SH-SY5Y (cell line): ENCODE results near the gene PMM2.

ENCODE experiments used
- GATA2 ChIP-seq: IDR thresholded peaks from 2 replicates; pipeline ENCODE4 v1.6.1; 2011; ENCODE audit warnings: mild to moderate bottlenecking, low read depth, low read length
- GATA3 ChIP-seq: IDR thresholded peaks from 2 replicates; pipeline ENCODE4 v1.6.1; 2011; ENCODE audit warnings: low read depth, mild to moderate bottlenecking, low read length, moderate library complexity

The PMM2 gene

DNA sequence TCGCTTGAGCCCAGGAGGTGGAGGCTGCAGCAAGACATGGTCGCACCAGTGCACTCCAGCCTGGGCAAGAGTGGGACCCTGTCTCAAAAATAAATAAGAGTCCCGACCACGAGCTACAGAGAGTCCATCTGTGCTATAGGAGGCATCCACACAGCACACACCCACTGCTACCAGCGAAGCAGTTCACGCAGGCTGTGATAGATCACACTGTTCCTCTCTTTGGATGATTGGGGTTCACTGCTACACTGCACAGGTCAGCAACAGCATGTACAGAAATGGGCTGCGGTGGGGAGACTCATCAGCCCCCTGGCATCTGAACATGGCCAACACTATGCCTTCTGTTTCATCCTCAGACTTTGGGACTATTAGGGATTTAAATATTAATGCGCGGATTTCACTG, 33.8 kb downstream of the PMM2 start:
- TF ChIP-seq GATA2 (no peak), GATA3 (no peak)

- TF ChIP-seq GATA2 (no peak), GATA3 (no peak)
Measured at GRCh38 chr16:8831871-8832716, 34.5 kb downstream of the PMM2 start.

- no peak for TF ChIP-seq GATA3
- no peak for TF ChIP-seq GATA2
Measured at GRCh38 chr16:8832717-8833105, 35.1 kb downstream of the PMM2 start.

- TF ChIP-seq GATA2: no peak
- TF ChIP-seq GATA3: no peak
Measured at GRCh38 chr16:8845699-8846298, 48.2 kb downstream of the PMM2 start.

GRCh38 chr16:8846401-8846932, 48.8 kb downstream of the PMM2 start:
- TF ChIP-seq GATA3: no peak
- TF ChIP-seq GATA2: no peak

DNA sequence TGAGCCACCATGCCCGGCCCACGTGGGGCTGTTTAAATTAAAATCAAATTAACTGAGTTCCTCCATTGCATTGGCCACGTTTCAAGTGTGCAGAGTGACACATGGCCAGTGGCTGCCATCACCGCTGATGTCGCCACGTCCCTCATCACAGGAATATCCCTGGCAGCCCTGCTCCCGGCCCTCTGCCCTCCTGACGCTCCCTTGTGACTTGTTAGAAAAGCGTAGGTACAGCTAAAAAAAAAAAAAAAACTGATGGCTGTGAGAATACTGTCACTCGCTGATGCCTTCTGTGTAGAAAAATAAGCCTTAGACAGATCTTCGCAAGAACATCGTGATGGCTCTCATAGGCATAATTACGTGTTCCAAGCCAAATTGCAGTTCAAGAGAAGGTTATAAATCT, 49.5 kb downstream of the PMM2 start:
- TF ChIP-seq GATA2 (no peak), GATA3 (no peak)

- no peak for TF ChIP-seq GATA2
- TF ChIP-seq GATA3: no peak
Measured at GRCh38 chr16:8847623-8848022, 50.0 kb downstream of the PMM2 start.

- TF ChIP-seq GATA2: no peak
- no peak for TF ChIP-seq GATA3
Measured at GRCh38 chr16:8848231-8848938, 50.7 kb downstream of the PMM2 start.

DNA sequence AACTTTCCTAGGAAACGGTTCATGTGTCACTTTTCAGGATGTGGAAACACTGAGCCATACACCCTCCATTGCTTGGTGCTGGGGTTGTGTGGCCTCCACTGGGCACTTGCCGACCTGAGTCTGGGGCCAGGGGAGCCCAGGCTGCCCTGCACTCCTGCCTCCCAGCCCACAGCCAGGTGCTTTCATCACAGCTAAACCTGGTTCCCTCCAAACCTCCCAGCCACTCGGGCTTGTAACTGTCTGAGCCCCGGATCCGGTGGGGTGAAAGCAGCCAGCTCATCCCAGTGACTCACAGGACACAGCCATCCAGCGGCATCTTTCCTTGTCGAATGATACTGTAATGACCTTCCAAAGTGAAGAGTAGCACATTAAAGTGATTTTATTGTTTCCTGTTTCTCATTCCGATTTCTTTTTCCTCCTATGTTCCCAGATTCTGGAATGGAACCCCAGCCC, 51.3 kb downstream of the PMM2 start:
- TF ChIP-seq GATA2 (no peak), GATA3 (no peak)

DNA sequence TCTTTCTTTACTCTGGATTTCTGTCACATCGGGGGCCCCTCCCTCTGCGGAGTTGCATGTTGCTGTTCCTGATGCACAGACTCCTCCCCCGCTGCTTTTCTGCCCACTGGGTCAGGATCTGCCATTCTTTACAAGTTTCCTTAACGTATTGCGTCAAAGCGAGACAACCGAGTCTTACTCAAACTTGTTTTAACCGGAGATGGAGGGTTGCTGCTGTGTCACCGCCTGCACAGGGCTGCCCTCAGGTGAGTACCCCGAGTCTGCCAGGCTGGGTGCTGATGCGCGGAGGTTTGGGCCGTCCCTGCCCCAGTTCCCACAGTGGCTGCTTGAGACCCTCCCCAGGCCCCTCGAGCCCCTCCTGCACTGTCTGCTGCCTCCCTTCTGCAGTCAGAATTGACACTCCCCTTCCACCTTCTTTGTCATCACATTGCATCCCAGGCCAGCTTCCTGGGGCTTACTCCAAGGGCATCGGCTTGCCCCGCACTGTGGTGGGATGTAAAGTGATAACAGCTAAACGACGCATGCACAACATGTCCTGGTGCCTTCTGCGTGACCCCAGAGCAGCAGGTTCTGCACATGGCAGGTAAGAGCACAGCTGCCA, 51.9 kb downstream of the PMM2 start:
- no peak for TF ChIP-seq GATA3
- no peak for TF ChIP-seq GATA2

DNA sequence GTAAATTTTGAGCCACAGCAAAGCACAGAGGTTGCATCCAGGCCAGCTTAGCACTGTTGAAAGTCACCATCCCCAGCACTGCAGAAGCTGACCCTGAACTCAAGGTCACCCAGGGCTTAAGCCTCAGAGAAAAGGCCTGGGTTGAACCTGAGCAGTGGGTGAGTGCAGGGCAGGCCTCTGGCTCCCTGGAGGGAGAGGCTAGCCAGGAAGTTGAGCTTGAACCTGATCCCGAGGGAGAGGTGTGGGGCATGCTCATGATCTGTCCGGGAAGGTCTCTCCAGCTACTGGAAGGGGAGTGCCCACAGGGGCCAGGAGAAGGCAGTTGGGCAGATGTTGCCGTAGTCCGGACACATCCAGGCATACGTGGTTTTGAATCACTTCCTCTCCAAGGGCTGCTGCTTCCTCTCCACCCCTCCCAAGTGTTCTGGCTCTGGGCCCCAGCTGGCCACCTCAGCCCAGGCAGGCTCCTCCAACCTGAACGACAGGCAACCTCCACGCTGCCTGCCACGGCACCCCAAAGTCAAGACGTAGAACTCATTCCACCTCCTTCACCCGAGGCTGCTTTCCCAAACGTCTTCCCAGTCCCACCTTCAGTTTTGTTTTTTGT, 52.7 kb downstream of the PMM2 start:
- no peak for TF ChIP-seq GATA3
- no peak for TF ChIP-seq GATA2

DNA sequence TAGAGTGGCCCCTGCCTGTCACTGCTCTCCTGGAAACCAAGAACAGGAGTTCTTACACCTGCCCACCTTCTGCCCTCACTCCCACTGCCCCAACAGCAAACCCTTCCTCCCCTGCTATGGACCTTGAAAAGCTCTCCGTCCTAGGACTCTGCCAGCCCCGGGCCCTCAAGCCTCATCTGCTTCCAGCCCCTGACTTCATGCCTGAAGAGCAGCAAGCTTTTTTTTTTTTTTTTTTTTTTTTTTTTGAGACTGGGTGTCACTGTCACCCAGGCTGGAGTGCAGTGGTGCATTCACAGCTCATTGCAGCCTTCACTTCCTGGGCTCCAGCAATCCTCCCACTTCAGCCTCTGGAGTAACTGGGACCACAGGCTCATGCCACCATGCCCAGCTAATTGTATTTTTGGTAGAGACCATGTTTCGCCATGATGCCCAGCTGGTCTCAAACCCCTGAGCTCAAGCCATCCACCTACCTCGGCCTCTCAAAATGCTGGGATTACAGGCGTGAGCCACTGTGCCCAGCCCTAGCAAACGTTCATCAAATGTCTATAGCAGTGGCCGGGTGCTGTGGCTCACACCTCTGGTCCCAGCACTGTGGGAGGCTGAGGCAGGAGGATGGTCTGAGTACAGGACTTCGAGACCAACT, 54.2 kb downstream of the PMM2 start:
- TF ChIP-seq GATA2: no peak
- TF ChIP-seq GATA3: no peak

- TF ChIP-seq GATA2: no peak
- no peak for TF ChIP-seq GATA3
Measured at GRCh38 chr16:8852534-8852933, 54.9 kb downstream of the PMM2 start.
